ENCODE results near the gene PAXX. TPM values are rescaled to one million over a fixed set of nuclear protein-coding genes. Genes with fewer than 3 reads are reported as not detected.

The PAXX gene
- total RNA-seq, 1 donor from 2014 or later: 84.9 TPM

GRCh38 chr9:136984464-136985026, 7.7 kb upstream of the PAXX start:
- TF ChIP-seq CTCF (conservative IDR thresholded peaks at IDR 0.05): no peak
- Mint-ChIP-seq H3K27me3 (ENCODE audit: low read depth) (no peaks in the 10 kb centered on the region), H3K9me3 (no peaks in the 10 kb centered on the region), H3K4me3 (no peak overlapping the region), H3K4me1 (peaks cover 8% of the 10 kb centered on the region), H3K36me3 (ENCODE audit: low read depth) (no peaks in the 10 kb centered on the region), H3K27ac (ENCODE audit: unreplicated experiment) (no peak overlapping the region)
- no peak for DNase-seq (ENCODE audit: low read depth, low spot score)

GRCh38 chr9:136985027-136985602, 7.1 kb upstream of the PAXX start:
- no peak overlapping the region for H3K27ac Mint-ChIP-seq (ENCODE audit: unreplicated experiment)
- no peak overlapping the region for H3K4me3 Mint-ChIP-seq
- H3K9me3 Mint-ChIP-seq: no peaks in the 10 kb centered on the region
- DNase-seq (ENCODE audit: low read depth, low spot score): no peak
- no peak for TF ChIP-seq CTCF (conservative IDR thresholded peaks at IDR 0.05)
- no peaks in the 10 kb centered on the region for H3K27me3 Mint-ChIP-seq (ENCODE audit: low read depth)
- no peaks in the 10 kb centered on the region for H3K36me3 Mint-ChIP-seq (ENCODE audit: low read depth)
- peaks cover 8% of the 10 kb centered on the region for H3K4me1 Mint-ChIP-seq

GRCh38 chr9:136985853-136986252, 6.4 kb upstream of the PAXX start:
- H3K36me3 Mint-ChIP-seq (ENCODE audit: low read depth): no peaks in the 10 kb centered on the region
- TF ChIP-seq CTCF (conservative IDR thresholded peaks at IDR 0.05): no peak
- H3K4me3 Mint-ChIP-seq: no peak overlapping the region
- no peak overlapping the region for H3K27ac Mint-ChIP-seq (ENCODE audit: unreplicated experiment)
- H3K9me3 Mint-ChIP-seq: no peaks in the 10 kb centered on the region
- H3K4me1 Mint-ChIP-seq: peaks cover 8% of the 10 kb centered on the region
- DNase-seq (ENCODE audit: low read depth, low spot score): no peak
- H3K27me3 Mint-ChIP-seq (ENCODE audit: low read depth): no peaks in the 10 kb centered on the region

DNA sequence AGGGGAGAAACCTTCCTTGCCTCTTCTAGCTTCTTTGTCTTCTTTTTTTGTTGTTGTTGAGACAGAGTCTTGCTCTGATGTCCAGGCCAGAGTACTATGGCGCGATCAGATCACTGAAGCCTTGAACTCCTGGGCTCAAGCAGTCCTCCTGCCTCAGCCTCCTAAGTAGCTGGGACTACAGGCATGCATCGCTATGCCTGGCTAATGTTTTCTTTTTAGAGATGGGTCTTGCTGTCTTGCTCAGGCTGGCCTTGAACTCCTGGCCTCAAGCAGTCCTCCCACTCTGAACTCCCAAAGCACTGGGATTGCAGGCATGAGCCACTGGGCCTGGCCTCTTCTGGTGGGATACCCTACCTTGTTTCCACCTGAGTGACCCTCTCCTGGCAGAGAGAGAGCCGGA, 3.4 kb upstream of the PAXX start:
- Mint-ChIP-seq H3K4me1 (peaks cover 6% of the 10 kb centered on the region), H3K4me3 (no peak overlapping the region), H3K9me3 (no peaks in the 10 kb centered on the region), H3K36me3 (ENCODE audit: low read depth) (no peaks in the 10 kb centered on the region), H3K27me3 (ENCODE audit: low read depth) (no peaks in the 10 kb centered on the region), H3K27ac (ENCODE audit: unreplicated experiment) (no peak overlapping the region)
- TF ChIP-seq CTCF (conservative IDR thresholded peaks at IDR 0.05): no peak
- no peak for DNase-seq (ENCODE audit: low read depth, low spot score)

GRCh38 chr9:136990242-136990911, 1.8 kb upstream of the PAXX start:
- Mint-ChIP-seq H3K27ac (ENCODE audit: unreplicated experiment) (no peak overlapping the region), H3K27me3 (ENCODE audit: low read depth) (no peaks in the 10 kb centered on the region), H3K4me1 (peaks cover 3% of the 10 kb centered on the region), H3K36me3 (ENCODE audit: low read depth) (no peaks in the 10 kb centered on the region), H3K4me3 (peak overlapping the region; percentile 60), H3K9me3 (no peaks in the 10 kb centered on the region)
- DNase-seq (ENCODE audit: low read depth, low spot score): no peak
- no peak for TF ChIP-seq CTCF (conservative IDR thresholded peaks at IDR 0.05)

All from neural crest cell (in vitro differentiated cells).